RWPE1 (cell line): ENCODE results near the gene ZNF562.

Experiments used
- CTCF ChIA-PET: fragments of 350-600 bp; sonication (Branson Sonifier 250); formaldehyde crosslinking; extraction: SDS; loops from one replicate; lab custom pipeline; 2021; lab: Yijun Ruan, JAX
- POLR2A ChIA-PET: fragments of 400-600 bp; formaldehyde crosslinking; extraction: SDS; loops from one replicate; lab custom pipeline; 2020; ENCODE audit warnings: antibody characterized with exemption; ENCODE audit not compliant: low non-redundant PET; lab: Yijun Ruan, JAX
- DNase-seq: peaks from one replicate; pipeline ENCODE4 v3.0.0; 2012; ENCODE audit warnings: low spot score
- H3K27ac ChIP-seq: fragments of 450-650 bp; 2 replicates; pipeline ENCODE4 v1.5.1; 2017
- TF ChIP-seq, protein P1 (sequence below): fragments of 450-650 bp; conservative IDR thresholded peaks from 2 replicates; pipeline ENCODE4 v1.5.1; 2017; ENCODE audit warnings: low read depth, mild to moderate bottlenecking

ZNF562 gene

GRCh38 chr19:9622531-9622930 lies 52.4 kb downstream of the ZNF562 start:
- TF ChIP-seq, protein P1, sequence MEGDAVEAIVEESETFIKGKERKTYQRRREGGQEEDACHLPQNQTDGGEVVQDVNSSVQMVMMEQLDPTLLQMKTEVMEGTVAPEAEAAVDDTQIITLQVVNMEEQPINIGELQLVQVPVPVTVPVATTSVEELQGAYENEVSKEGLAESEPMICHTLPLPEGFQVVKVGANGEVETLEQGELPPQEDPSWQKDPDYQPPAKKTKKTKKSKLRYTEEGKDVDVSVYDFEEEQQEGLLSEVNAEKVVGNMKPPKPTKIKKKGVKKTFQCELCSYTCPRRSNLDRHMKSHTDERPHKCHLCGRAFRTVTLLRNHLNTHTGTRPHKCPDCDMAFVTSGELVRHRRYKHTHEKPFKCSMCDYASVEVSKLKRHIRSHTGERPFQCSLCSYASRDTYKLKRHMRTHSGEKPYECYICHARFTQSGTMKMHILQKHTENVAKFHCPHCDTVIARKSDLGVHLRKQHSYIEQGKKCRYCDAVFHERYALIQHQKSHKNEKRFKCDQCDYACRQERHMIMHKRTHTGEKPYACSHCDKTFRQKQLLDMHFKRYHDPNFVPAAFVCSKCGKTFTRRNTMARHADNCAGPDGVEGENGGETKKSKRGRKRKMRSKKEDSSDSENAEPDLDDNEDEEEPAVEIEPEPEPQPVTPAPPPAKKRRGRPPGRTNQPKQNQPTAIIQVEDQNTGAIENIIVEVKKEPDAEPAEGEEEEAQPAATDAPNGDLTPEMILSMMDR, result no peak
- ChIA-PET CTCF (interaction anchor here (0.6 kb wide), 2 partner anchors 10 to 21 kb away, joined by 4 to 5 read pairs; no protein-coding TSS in a partner anchor), POLR2A (interaction anchor here (1.5 kb wide), 1 partner anchor 38 kb away, joined by 3 read pairs; no protein-coding TSS in a partner anchor)
- peak; percentile 15 for DNase-seq
- H3K27ac ChIP-seq, result no peak overlapping the region

DNA sequence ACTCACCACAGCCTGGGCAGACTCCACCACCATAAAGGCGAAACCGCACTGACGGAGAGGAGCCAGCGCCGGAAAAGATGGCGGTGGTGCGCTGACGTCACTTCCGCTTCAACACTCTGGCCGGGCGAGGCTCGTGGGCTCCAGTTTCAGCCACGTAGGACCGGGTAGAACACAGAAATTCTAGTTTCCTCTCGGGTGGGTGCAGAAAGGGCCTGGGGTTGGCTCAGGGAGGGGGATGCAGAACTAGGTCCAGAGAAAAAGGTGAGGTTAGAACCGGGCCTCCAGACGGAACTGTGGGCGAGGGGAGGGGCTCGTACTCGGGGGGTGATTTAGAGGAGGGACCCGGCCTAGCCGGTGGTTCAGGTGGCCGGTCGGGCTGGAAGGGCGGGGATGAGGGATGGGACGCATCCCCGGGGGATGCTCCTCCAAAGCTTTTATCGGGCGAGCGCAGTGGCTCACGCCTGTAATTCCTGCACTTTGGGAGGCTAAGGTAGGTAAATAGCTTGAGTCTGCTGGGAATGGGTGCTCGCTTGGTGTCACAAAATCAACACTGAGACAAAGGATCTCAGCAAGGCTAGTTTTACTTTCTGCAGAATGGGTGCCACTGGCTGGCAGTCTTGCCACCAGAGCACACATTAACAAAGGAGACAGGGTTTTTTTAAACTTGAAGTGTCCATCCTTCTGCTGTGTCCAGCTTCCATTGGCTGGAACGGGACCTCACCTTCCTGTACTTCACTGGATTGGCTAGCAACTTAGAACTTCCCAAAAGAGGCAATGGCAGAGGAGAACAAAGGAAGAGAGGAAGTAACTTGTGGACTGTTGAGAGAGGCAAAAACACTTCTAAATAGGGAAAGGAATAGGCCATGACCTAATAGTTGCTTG lies 53.5 kb downstream of the ZNF562 start, which contains the start of gene ZNF561:
ZNF561 (minus strand) TSS at position 77 of the 882 bp plus-strand sequence. CDS start 1,776 bp downstream, outside the sequence.
- peak within 1 kb of the TSS; percentile 95 for H3K27ac ChIP-seq
- POLR2A ChIA-PET, result interaction anchor here (1.5 kb wide), 1 partner anchor 37 kb away, joined by 3 read pairs; no protein-coding TSS in a partner anchor
- peak; percentile 85 for DNase-seq
- CTCF ChIA-PET, result interaction anchor here (0.6 to 0.7 kb wide), 2 partner anchors 19 to 24 kb away, joined by 3 to 4 read pairs; no protein-coding TSS in a partner anchor
- TF ChIP-seq, protein P1, result no peak

GRCh38 chr19:9620842-9621155 lies 54.1 kb downstream of the ZNF562 start:
- DNase-seq, result no peak
- ChIA-PET CTCF (no interaction called here), POLR2A (no interaction called here)
- TF ChIP-seq, protein P1, result no peak
- H3K27ac ChIP-seq, result peak overlapping the region; percentile 95

DNA sequence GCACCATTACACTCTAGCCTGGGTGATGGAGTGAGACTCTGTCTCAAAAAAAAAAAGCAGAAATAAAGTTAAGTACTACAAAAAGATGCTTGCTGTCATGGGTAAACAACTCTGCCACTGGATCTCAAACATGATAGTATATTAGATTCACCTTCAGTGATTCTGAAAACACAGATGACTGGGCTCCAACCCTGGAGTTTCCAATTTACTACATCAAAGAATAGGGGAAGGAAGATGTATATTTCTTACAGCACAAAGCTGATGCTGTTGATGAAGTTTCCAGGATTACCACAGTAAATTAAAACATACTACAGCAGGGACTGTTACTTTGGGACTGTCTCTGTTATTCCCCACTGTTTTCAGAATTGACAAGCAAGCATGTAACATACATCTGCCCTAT lies 59.1 kb downstream of the ZNF562 start:
- POLR2A ChIA-PET, result no interaction called here

DNA sequence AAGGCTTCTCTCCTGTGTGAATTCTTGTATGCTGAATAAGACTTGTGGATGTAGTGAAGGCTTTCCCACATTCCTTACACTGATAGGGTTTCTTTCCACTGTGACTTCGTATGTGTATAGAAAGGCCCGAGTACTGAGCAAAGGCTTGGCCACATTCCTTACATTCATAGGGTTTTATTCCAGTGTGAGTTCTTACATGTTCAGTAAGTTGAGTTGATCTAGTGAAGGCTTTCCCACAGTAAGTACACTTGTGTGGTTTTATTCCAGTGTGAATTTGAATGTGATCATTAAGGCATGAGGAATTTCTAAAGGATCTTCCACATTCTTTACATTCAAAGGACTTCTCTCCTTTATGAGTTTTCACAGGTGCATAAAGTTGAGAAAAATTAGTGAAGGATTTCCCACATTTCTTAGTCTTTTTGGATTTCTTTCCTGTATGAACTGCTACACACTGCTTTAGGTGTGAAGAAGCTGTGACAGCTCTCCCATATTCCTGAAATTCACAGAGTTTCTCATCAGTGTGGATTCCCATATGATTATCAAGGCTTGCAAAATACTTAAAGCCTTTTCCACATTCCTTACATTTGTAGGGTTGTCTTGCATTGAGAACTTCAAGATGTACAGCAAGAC lies 64.3 kb downstream of the ZNF562 start:
- POLR2A ChIA-PET, result no interaction called here
- H3K27ac ChIP-seq, result no peak overlapping the region
- CTCF ChIA-PET, result no interaction called here
- DNase-seq, result no peak
- TF ChIP-seq, protein P1, result no peak

More for the DNA sequence above, 59.1 kb downstream of the ZNF562 start:
- no peak overlapping the region for H3K27ac ChIP-seq
- TF ChIP-seq, protein P1, result no peak
- DNase-seq, result no peak
- CTCF ChIA-PET, result no interaction called here

- CTCF ChIA-PET, result no interaction called here
- TF ChIP-seq, protein P1, result no peak
- H3K27ac ChIP-seq, result no peak overlapping the region
- DNase-seq, result no peak
- POLR2A ChIA-PET, result no interaction called here
Observed at GRCh38 chr19:9608912-9609311, 66.0 kb downstream of the ZNF562 start.
